Spleen (tissue), 11 donors: Measurements from ENCODE around the gene CCDC82. TPM values are rescaled to one million over a fixed set of nuclear protein-coding genes. Genes with fewer than 3 reads are reported as not detected.

Experiments used
- DNase-seq: peaks from one replicate; pipeline ENCODE4 v3.0.0-alpha.2; 2020
- H3K27ac ChIP-seq, 8 donors: fragments of 200-600 bp; sonication (generic) in 7 of 8; 1 replicate in 4 of 8; 2 replicates in 4 of 8; pipeline versions ENCODE4 v1.5.0 to v1.8.0; 2016 to 2021; ENCODE audit warnings: inconsistent platforms in 4 of 8, mild to moderate bottlenecking in 4 of 8, moderate library complexity in 1 of 8
- H3K27me3 ChIP-seq, 7 donors: fragments of 200-600 bp; sonication (generic) in 6 of 7; replicated peaks in 1 of 7; 1 replicate in 4 of 7; 2 replicates in 3 of 7; pipeline versions ENCODE4 v1.5.0 to v1.8.0; 2016 to 2021; ENCODE audit warnings: inconsistent platforms in 3 of 7, mild to moderate bottlenecking in 1 of 7
- H3K36me3 ChIP-seq, 6 donors: fragments of 200-600 bp; sonication (generic) in 5 of 6; 1 replicate in 4 of 6; 2 replicates in 2 of 6; pipeline versions ENCODE4 v1.5.0 to v1.8.0; 2016 to 2021; ENCODE audit warnings: inconsistent platforms in 2 of 6
- H3K4me1 ChIP-seq, 6 donors: fragments of 200-600 bp; sonication (generic) in 5 of 6; 1 replicate in 3 of 6; 2 replicates in 3 of 6; pipeline versions ENCODE4 v1.5.0 to v1.8.0; 2016 to 2021; ENCODE audit warnings: inconsistent platforms in 3 of 6
- H3K4me3 ChIP-seq, 8 donors: fragments of 200-600 bp; sonication (generic) in 7 of 8; 1 replicate in 4 of 8; 2 replicates in 4 of 8; pipeline versions ENCODE4 v1.5.0 to v1.8.0; 2016 to 2021; ENCODE audit warnings: inconsistent platforms in 4 of 8, mild to moderate bottlenecking in 4 of 8, moderate library complexity in 2 of 8
- H3K9me3 ChIP-seq, 8 donors: fragments of 200-600 bp; sonication (generic) in 7 of 8; 1 replicate in 4 of 8; 2 replicates in 4 of 8; pipeline versions ENCODE4 v1.5.0 to v1.8.0; 2016 to 2021; ENCODE audit warnings: inconsistent platforms in 4 of 8
- CTCF ChIP-seq, 11 experiments: fragments of 200-600 bp in 7 of 11; fragments of 450-650 bp in 4 of 11; sonication (generic) in 4 of 11; IDR thresholded peaks in 8 of 11; conservative IDR thresholded peaks in 3 of 11; 1 replicate in 7 of 11; 2 replicates in 4 of 11; pipeline versions ENCODE4 v1.4.0 to v1.8.0; 2016 to 2021; ENCODE audit warnings: antibody characterized with exemption in 11 of 11, inconsistent platforms in 4 of 11, mild to moderate bottlenecking in 1 of 11
- POLR2A ChIP-seq, 3 donors: fragments of 450-650 bp; IDR thresholded peaks; one replicate each; pipeline ENCODE4 v1.5.1; 2017; ENCODE audit warnings: antibody characterized with exemption in 3 of 3, mild to moderate bottlenecking in 1 of 3
- POLR2AphosphoS5 ChIP-seq, 3 donors: sonication (generic); formaldehyde crosslinking; IDR thresholded peaks; one replicate each; pipeline ENCODE4 v1.5.1; 2017; ENCODE audit warnings: antibody characterized with exemption in 3 of 3
- WGBS, 5 donors: extraction: QIAGEN DNeasy Blood & Tissue Kit in 3 of 5; methylation state at CpG; one replicate each; pipeline versions ENCODE4 v1.1.5 to v1.1.7; 2013 to 2018; 5-methylcytosine and 5-hydroxymethylcytosine counted together
- intact Hi-C: fragments of 100-400 bp; cut with DNase I; formaldehyde crosslinking; loops from one replicate; pipeline ENCODE4 v1.15.0; 2023; ENCODE audit warnings: low total_unique reads
- polyA plus RNA-seq, 3 donors: library from polyadenylated mRNA; stranded (reverse); fragments of 200-250 nt; gene quantifications; one replicate each; pipeline ENCODE4 v1.2.1, GENCODE V29; 2013
- total RNA-seq, 7 donors: library from RNA; depleted of rRNA in 3 of 7; stranded (reverse); fragments of >200 nt in 3 of 7; fragmentation: NEBNext Ultra II Directional in 4 of 7; extraction: Animal tissue kit (Norgen Biotek cat#: 25700) in 4 of 7; gene quantifications; one replicate each; pipeline versions ENCODE4 v1.1.0 to v1.2.1, GENCODE V29; 2016 to 2021
- donor health status: healthy with polysubstance abuse.
- donor health status: DM: no; HTN: no; CAD: no; lungs with moderate emphysema.
- donor health status: DM: no; HTN: no; CAD: no.
- donor health status: Bipolar disorder and iron deficiency.
- donor health status: healthy.
- donor health status: DM: no; HTN: no; CAD: no.
- donor health status: DM: yes; HTN: yes; CAD: no.

The CCDC82 gene
- total and polyA plus RNA-seq, 10 donors: 21.4 to 59.8 (median 37.6) TPM

GRCh38 chr11:96357794-96358193 is 31.9 kb downstream of the CCDC82 start:
- no peaks in the 10 kb centered on the region for H3K27me3 ChIP-seq
- no peak for TF ChIP-seq CTCF (IDR thresholded peaks at IDR 0.05 in 8 of 11, conservative IDR thresholded peaks at IDR 0.05 in 3 of 11)
- no peak for TF ChIP-seq POLR2A (IDR thresholded peaks at IDR 0.05)
- TF ChIP-seq POLR2AphosphoS5 (IDR thresholded peaks at IDR 0.05): no peak
- no peak overlapping the region for H3K27ac ChIP-seq
- WGBS, 5 donors: 87 to 97% (median 94%) methylated on average over 1 of the region's 1 CpG
- intact Hi-C loops: loop anchor here (10.0 kb wide), 1 partner anchor 523 kb away; no protein-coding TSS in a partner anchor
- H3K36me3 ChIP-seq: peaks cover 0 to 90% (median 31%) of the 10 kb centered on the region in 6 donors
- H3K9me3 ChIP-seq: no peaks in the 10 kb centered on the region
- H3K4me3 ChIP-seq: no peak overlapping the region
- no peaks in the 10 kb centered on the region for H3K4me1 ChIP-seq
- DNase-seq: no peak

GRCh38 chr11:96356848-96357247 is 32.9 kb downstream of the CCDC82 start:
- DNase-seq: no peak
- intact Hi-C loops: loop anchor here (10.0 kb wide), 1 partner anchor 522 kb away; no protein-coding TSS in a partner anchor
- no peaks in the 10 kb centered on the region for H3K4me1 ChIP-seq
- H3K9me3 ChIP-seq: no peaks in the 10 kb centered on the region
- no peak for TF ChIP-seq CTCF (IDR thresholded peaks at IDR 0.05 in 8 of 11, conservative IDR thresholded peaks at IDR 0.05 in 3 of 11)
- TF ChIP-seq POLR2AphosphoS5 (IDR thresholded peaks at IDR 0.05): no peak
- TF ChIP-seq POLR2A (IDR thresholded peaks at IDR 0.05): no peak
- H3K27ac ChIP-seq: no peak overlapping the region
- no peaks in the 10 kb centered on the region for H3K27me3 ChIP-seq
- H3K4me3 ChIP-seq: no peak overlapping the region
- H3K36me3 ChIP-seq: peaks cover 0 to 89% (median 32%) of the 10 kb centered on the region in 6 donors
- 95 to 97% (median 96%) methylated on average over 4 of the region's 4 CpGs for WGBS, 5 donors

- Histone ChIP-seq H3K27ac (peak within 1 kb of the TSS; percentile 71 to 90 (median 84)), H3K9me3 (no peaks in the 10 kb centered on the region), H3K36me3 (no peaks in the 10 kb centered on the region), H3K4me1 (peaks cover 22 to 52% (median 38%) of the 10 kb centered on the region in 6 donors), H3K27me3 (no peaks in the 10 kb centered on the region), H3K4me3 (peak within 1 kb of the TSS; percentile 55 to 84 (median 72))
- peak; percentile 98 for DNase-seq
- peak; percentile 88 to 99 (median 97) for TF ChIP-seq CTCF (IDR thresholded peaks at IDR 0.05 in 8 of 11, conservative IDR thresholded peaks at IDR 0.05 in 3 of 11)
- TF ChIP-seq POLR2AphosphoS5 (IDR thresholded peaks at IDR 0.05): peak; percentile 78 to 82 (median 80)
- TF ChIP-seq POLR2A (IDR thresholded peaks at IDR 0.05): peak in 1 of 3 donors; percentile 2
- intact Hi-C loops: loop anchor here (5.0 kb wide), 1 partner anchor 291 kb away; no protein-coding TSS in a partner anchor
- WGBS, 5 donors: 5 to 7% (median 6%) methylated on average over 30 to 31 of the region's 31 CpGs
These were observed 46.6 kb downstream of the CCDC82 start, which contains the start of gene MAML2 for GRCh38 chr11:96342961-96343711. TSS of gene MAML2 (minus strand) at chr11:96343195. CDS start at chr11:96341895, 1,300 bp downstream.
